ENCODE measurements around the gene SUMO3.

- TF ChIP-seq POLR2AphosphoS5 (IDR thresholded peaks at IDR 0.05; ENCODE audit: low read depth) (no peak), CTCF (IDR thresholded peaks at IDR 0.05; ENCODE audit: insufficient read depth, low read length) (no peak), GABPA (IDR thresholded peaks at IDR 0.05; ENCODE audit: low read depth) (no peak)
- TF ChIP-seq, protein P1, sequence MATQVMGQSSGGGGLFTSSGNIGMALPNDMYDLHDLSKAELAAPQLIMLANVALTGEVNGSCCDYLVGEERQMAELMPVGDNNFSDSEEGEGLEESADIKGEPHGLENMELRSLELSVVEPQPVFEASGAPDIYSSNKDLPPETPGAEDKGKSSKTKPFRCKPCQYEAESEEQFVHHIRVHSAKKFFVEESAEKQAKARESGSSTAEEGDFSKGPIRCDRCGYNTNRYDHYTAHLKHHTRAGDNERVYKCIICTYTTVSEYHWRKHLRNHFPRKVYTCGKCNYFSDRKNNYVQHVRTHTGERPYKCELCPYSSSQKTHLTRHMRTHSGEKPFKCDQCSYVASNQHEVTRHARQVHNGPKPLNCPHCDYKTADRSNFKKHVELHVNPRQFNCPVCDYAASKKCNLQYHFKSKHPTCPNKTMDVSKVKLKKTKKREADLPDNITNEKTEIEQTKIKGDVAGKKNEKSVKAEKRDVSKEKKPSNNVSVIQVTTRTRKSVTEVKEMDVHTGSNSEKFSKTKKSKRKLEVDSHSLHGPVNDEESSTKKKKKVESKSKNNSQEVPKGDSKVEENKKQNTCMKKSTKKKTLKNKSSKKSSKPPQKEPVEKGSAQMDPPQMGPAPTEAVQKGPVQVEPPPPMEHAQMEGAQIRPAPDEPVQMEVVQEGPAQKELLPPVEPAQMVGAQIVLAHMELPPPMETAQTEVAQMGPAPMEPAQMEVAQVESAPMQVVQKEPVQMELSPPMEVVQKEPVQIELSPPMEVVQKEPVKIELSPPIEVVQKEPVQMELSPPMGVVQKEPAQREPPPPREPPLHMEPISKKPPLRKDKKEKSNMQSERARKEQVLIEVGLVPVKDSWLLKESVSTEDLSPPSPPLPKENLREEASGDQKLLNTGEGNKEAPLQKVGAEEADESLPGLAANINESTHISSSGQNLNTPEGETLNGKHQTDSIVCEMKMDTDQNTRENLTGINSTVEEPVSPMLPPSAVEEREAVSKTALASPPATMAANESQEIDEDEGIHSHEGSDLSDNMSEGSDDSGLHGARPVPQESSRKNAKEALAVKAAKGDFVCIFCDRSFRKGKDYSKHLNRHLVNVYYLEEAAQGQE (IDR thresholded peaks at IDR 0.05; ENCODE audit: insufficient replicate concordance, low read depth) = no peak
Observed at GRCh38 chr21:44790368-44790767, 27.5 kb downstream of the SUMO3 start.

All from HL-60 (cell line).